Stimulated activated CD8-positive, alpha-beta memory T cell treated with anti-CD3 and anti-CD28 coated beads, Interleukin-4, amount 100 ng/mL, for 24 hours (primary cell): ENCODE measurements around the gene CTNNA3.

ENCODE experiments used
- DNase-seq: peaks from one replicate; pipeline ENCODE4 v3.0.0-alpha.2; 2020; ENCODE audit warnings: low read depth

Gene CTNNA3

GRCh38 chr10:67665491-67665890 lies 30.5 kb downstream of the CTNNA3 start:
- no peak for DNase-seq

GRCh38 chr10:67664942-67665341 lies 31.1 kb downstream of the CTNNA3 start:
- DNase-seq: no peak

GRCh38 chr10:67663449-67664087 lies 32.4 kb downstream of the CTNNA3 start:
- no peak for DNase-seq

- no peak for DNase-seq
Observed at GRCh38 chr10:67662415-67662814, 33.6 kb downstream of the CTNNA3 start.

- no peak for DNase-seq
Observed at GRCh38 chr10:67659497-67659896, 36.5 kb downstream of the CTNNA3 start.

GRCh38 chr10:67657775-67658174 lies 38.2 kb downstream of the CTNNA3 start:
- no peak for DNase-seq

GRCh38 chr10:67650558-67650957 lies 45.4 kb downstream of the CTNNA3 start:
- no peak for DNase-seq

GRCh38 chr10:67648613-67649229 lies 47.3 kb downstream of the CTNNA3 start:
- DNase-seq: no peak

- DNase-seq: no peak
Observed at GRCh38 chr10:67630904-67631303, 65.1 kb downstream of the CTNNA3 start.

GRCh38 chr10:67629461-67629971 lies 66.5 kb downstream of the CTNNA3 start:
- DNase-seq: no peak

- DNase-seq: no peak
Observed at GRCh38 chr10:67622984-67623383, 73.0 kb downstream of the CTNNA3 start.

GRCh38 chr10:67622511-67622910 lies 73.5 kb downstream of the CTNNA3 start:
- no peak for DNase-seq

- no peak for DNase-seq
Observed at GRCh38 chr10:67621834-67622233, 74.2 kb downstream of the CTNNA3 start.

GRCh38 chr10:67618116-67618515 lies 77.9 kb downstream of the CTNNA3 start:
- no peak for DNase-seq

GRCh38 chr10:67612577-67613537 lies 83.1 kb downstream of the CTNNA3 start:
- peak; percentile 17 for DNase-seq

- DNase-seq: no peak
Observed at GRCh38 chr10:67612176-67612575, 83.8 kb downstream of the CTNNA3 start.

- no peak for DNase-seq
Observed at GRCh38 chr10:67609996-67610793, 85.8 kb downstream of the CTNNA3 start.

- no peak for DNase-seq
Observed at GRCh38 chr10:67608001-67608400, 88.0 kb downstream of the CTNNA3 start.

- no peak for DNase-seq
Observed at GRCh38 chr10:67607472-67607871, 88.5 kb downstream of the CTNNA3 start.

GRCh38 chr10:67606572-67606971 lies 89.4 kb downstream of the CTNNA3 start:
- DNase-seq: no peak

- no peak for DNase-seq
Observed at GRCh38 chr10:67603701-67604100, 92.3 kb downstream of the CTNNA3 start.

- DNase-seq: no peak
Observed at GRCh38 chr10:67603086-67603485, 92.9 kb downstream of the CTNNA3 start.
